Prostate gland (tissue), 2 donors: ENCODE measurements around the gene ABHD3. TPM values are rescaled to one million over a fixed set of nuclear protein-coding genes. Genes with fewer than 3 reads are reported as not detected.
"Not testable (repeated sequence)": the region's sequence is repeated elsewhere in the genome, so short reads cannot be mapped to it uniquely, and the experiment has no call there.

ENCODE experiments used
- DNase-seq: peaks from one replicate; pipeline ENCODE4 v3.0.0-alpha.2; 2019; ENCODE audit warnings: low spot score
- H3K27ac ChIP-seq, 2 donors: fragments of 200-600 bp; sonication (generic); 2 replicates each; pipeline ENCODE4 v1.5.1; 2017 to 2019
- H3K27me3 ChIP-seq: fragments of 200-600 bp; sonication (generic); replicated peaks from 2 replicates; pipeline ENCODE4 v1.5.1; 2019; ENCODE audit not compliant: insufficient read depth
- H3K36me3 ChIP-seq, 2 donors: fragments of 200-600 bp; sonication (generic); 1 replicate in 1 of 2; 2 replicates in 1 of 2; pipeline versions ENCODE4 v1.5.1 to v1.8.1; 2017 to 2019
- H3K4me1 ChIP-seq: fragments of 200-600 bp; sonication (generic); replicated peaks from 2 replicates; pipeline ENCODE4 v1.5.1; 2019
- H3K4me3 ChIP-seq, 2 donors: fragments of 200-600 bp; sonication (generic); 2 replicates each; pipeline ENCODE4 v1.5.1; 2017 to 2019
- H3K9me3 ChIP-seq: fragments of 200-600 bp; sonication (generic); 2 replicates; pipeline ENCODE4 v1.5.1; 2017
- POLR2A ChIP-seq: fragments of 450-650 bp; IDR thresholded peaks from one replicate; pipeline ENCODE4 v1.6.1; 2016; ENCODE audit warnings: antibody characterized with exemption, mild to moderate bottlenecking
- POLR2AphosphoS5 ChIP-seq: sonication (generic); formaldehyde crosslinking; IDR thresholded peaks from one replicate; pipeline ENCODE4 v1.6.1; 2017; ENCODE audit warnings: antibody characterized with exemption
- WGBS: methylation state at CpG from one replicate; pipeline ENCODE4 v1.1.5; 2018; 5-methylcytosine and 5-hydroxymethylcytosine counted together
- intact Hi-C: fragments of 100-400 bp; cut with DNase I; formaldehyde crosslinking; loops from one replicate; pipeline ENCODE4 v1.14.2; 2022
- total RNA-seq, 2 donors: library from RNA; depleted of rRNA; stranded (reverse); fragments of >200 nt; gene quantifications; one replicate each; pipeline ENCODE4 v1.1.0, GENCODE V29; 2016
- TF ChIP-seq, protein P1 (sequence below), 4 experiments: fragments of 200-600 bp in 2 of 4; fragments of 450-650 bp in 2 of 4; sonication (generic) in 2 of 4; IDR thresholded peaks; 1 replicate in 3 of 4; 2 replicates in 1 of 4; pipeline ENCODE4 v1.5.1; 2016 to 2019; ENCODE audit warnings: antibody characterized with exemption in 4 of 4, mild to moderate bottlenecking in 2 of 4, moderate library complexity in 2 of 4

The ABHD3 gene
- total RNA-seq, 2 donors from 2014 or later, result 9.6 to 18.5 TPM

DNA sequence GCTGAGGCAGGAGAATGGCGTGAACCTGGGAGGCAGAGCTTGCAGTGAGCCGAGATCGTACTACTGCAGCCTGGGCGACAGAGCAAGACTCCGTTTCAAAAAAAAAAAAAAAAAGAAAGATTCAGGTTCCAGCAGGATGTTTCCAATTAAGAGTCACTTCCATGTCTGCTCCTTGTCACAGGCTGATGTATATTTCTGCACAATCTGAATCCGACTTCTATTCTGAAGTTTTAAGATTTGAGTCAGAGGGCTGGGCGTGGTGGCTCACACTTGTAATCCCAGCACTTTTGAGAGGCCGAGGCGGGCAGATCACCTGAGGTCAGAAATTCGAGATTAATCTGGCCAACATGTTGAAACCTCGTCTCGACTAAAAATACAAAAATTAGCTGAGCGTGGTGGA, 67.8 kb downstream of the ABHD3 start:
- 94% methylated on average over 13 of the region's 13 CpGs for WGBS
- no peak for TF ChIP-seq POLR2A
- TF ChIP-seq, protein P1, sequence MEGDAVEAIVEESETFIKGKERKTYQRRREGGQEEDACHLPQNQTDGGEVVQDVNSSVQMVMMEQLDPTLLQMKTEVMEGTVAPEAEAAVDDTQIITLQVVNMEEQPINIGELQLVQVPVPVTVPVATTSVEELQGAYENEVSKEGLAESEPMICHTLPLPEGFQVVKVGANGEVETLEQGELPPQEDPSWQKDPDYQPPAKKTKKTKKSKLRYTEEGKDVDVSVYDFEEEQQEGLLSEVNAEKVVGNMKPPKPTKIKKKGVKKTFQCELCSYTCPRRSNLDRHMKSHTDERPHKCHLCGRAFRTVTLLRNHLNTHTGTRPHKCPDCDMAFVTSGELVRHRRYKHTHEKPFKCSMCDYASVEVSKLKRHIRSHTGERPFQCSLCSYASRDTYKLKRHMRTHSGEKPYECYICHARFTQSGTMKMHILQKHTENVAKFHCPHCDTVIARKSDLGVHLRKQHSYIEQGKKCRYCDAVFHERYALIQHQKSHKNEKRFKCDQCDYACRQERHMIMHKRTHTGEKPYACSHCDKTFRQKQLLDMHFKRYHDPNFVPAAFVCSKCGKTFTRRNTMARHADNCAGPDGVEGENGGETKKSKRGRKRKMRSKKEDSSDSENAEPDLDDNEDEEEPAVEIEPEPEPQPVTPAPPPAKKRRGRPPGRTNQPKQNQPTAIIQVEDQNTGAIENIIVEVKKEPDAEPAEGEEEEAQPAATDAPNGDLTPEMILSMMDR (IDR thresholded peaks at IDR 0.05), result no peak
- no peak for TF ChIP-seq POLR2AphosphoS5
- intact Hi-C loops, result no loop called here
- no peaks in the 10 kb centered on the region for H3K36me3 ChIP-seq
- no peak for DNase-seq
- no peaks in the 10 kb centered on the region for H3K4me1 ChIP-seq
- no peak overlapping the region for H3K4me3 ChIP-seq
- H3K27me3 ChIP-seq, result no peaks in the 10 kb centered on the region
- H3K27ac ChIP-seq, result no peak overlapping the region
- no peaks in the 10 kb centered on the region for H3K9me3 ChIP-seq

DNA sequence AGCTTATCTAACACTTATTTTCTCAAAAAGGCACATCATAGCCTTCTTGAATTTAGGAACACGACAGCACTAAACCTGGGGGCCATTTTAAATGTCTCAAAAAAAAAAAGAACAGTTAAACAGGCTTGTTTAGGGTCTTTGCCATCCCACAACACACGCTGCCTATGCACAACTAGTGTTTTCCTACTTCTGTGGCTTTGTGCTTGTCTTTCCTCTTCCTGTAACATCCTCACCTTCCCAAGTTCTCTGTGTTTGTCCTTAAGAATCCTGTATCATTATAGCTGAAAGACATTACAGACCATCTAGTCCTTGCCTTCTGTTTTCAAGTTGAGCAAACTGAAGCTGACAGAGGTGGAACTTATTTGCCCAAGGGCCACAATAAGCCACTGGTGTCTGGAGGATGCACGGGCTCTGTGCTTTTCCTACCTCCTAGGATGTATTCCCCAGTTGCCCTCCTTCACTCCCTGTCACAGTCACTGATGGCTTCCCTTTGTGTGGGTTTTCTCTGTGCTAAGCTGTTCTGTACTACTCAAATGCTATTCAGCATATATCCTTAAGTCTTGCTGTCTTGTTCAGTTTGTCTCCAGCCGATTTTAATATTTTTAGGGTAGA, 69.9 kb downstream of the ABHD3 start:
- no peak overlapping the region for H3K4me3 ChIP-seq
- no peaks in the 10 kb centered on the region for H3K9me3 ChIP-seq
- TF ChIP-seq POLR2A, result no peak
- no peak for TF ChIP-seq POLR2AphosphoS5
- TF ChIP-seq, protein P1 (IDR thresholded peaks at IDR 0.05), result no peak
- no peak for DNase-seq
- H3K27ac ChIP-seq, result no peak overlapping the region
- no peaks in the 10 kb centered on the region for H3K36me3 ChIP-seq
- 87% methylated on average over 4 of the region's 4 CpGs for WGBS
- intact Hi-C loops, result no loop called here
- no peaks in the 10 kb centered on the region for H3K27me3 ChIP-seq
- no peaks in the 10 kb centered on the region for H3K4me1 ChIP-seq

DNA sequence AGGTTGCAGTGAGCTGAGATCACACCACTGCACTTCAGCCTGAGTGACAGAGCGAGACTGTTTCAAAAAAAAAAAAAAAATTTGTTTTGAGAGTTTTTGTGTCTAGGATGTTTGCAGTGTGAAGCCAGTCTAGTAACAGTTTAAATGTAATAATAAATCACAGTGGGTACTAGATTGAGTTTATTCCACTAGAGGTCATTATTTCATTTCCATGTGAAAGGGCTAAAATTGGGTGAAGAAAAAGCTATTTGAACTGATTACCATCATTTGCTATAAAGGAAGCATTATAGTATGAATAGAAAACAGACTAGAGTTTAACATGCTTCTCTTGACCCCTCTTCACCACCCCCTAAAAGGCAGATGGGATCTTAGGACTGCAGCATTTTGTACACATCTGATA, 72.2 kb downstream of the ABHD3 start:
- H3K4me3 ChIP-seq, result no peak overlapping the region
- no peak overlapping the region for H3K27ac ChIP-seq
- no peaks in the 10 kb centered on the region for H3K27me3 ChIP-seq
- DNase-seq, result no peak
- no peaks in the 10 kb centered on the region for H3K9me3 ChIP-seq
- 100% methylated on average over 1 of the region's 1 CpG for WGBS
- peaks cover 0 to 5% of the 10 kb centered on the region in 2 donors for H3K36me3 ChIP-seq
- TF ChIP-seq, protein P1 (IDR thresholded peaks at IDR 0.05), result no peak
- TF ChIP-seq POLR2A, result no peak
- no peak for TF ChIP-seq POLR2AphosphoS5
- intact Hi-C loops, result no loop called here
- H3K4me1 ChIP-seq, result no peaks in the 10 kb centered on the region

DNA sequence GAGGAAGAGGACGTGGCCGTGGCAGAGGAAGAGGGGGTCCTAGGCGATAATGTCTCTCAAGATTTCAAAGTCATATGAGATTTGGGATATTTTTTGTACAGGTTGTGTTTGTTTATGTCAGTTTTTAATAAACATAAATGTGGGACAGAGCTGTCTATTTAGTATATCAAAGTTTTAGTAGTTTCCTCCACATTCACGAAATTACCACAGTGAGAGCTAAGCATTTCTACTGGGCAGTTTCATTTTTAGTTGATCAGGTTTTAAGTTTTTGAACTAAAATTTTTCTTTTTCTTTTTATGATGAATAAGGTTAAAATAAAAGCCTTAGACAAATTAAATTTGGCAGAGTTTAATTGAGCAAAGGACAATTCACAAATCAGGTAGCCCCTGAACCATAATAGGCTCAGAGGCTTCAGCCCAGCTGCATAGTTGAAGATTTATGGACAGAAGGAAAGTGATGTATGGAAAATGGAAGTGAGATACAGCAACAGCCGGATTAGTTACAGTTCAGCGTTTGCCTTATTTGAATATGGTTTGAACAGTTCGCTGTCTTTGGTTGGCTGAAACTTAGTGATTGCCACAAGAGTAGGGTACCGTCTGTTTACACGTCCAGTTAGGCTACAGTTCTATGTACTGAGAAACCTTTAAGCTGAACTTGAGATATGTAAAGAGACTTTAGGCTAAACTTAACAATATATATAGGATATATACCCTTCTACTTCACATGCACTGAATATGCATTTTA, 75.3 kb downstream of the ABHD3 start:
- Histone ChIP-seq H3K4me3 (no peak overlapping the region), H3K4me1 (no peaks in the 10 kb centered on the region), H3K27ac (no peak overlapping the region), H3K9me3 (no peaks in the 10 kb centered on the region), H3K27me3 (no peaks in the 10 kb centered on the region), H3K36me3 (peaks cover 0 to 5% of the 10 kb centered on the region in 2 donors)
- WGBS, result 88% methylated on average over 9 of the region's 9 CpGs
- no peak for DNase-seq
- intact Hi-C loops, result no loop called here
- TF ChIP-seq POLR2AphosphoS5, result no peak

DNA sequence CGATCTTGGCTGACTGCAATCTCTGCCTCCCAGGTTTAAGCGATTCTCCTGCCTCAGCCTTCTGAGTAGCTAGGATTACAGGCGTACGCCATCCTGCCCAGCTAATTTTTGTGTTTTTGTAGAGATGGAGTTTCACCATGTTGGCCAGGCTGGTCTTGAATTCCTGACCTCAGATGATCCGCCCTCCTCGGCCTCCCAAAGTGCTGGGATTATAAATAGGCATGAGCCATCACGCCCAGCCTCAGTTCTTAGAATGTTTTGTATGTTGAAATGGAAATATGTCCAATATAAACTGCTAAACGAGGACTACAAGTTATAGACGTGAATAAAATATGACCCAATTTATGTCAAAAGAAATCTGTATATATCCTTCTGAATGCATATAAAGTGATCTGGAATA, 82.9 kb downstream of the ABHD3 start:
- H3K27ac ChIP-seq, H3K36me3 ChIP-seq, H3K9me3 ChIP-seq, H3K4me3 ChIP-seq, H3K27me3 ChIP-seq, H3K4me1 ChIP-seq, DNase-seq, intact Hi-C loops: not testable (repeated sequence)
- 95% methylated on average over 9 of the region's 9 CpGs for WGBS
